ENCODE results near the gene PRUNE2. TPM values are rescaled to one million over a fixed set of nuclear protein-coding genes. Genes with fewer than 3 reads are reported as not detected.

The PRUNE2 gene
- total and polyA plus RNA-seq, 2 of the 8 experiments (the other 6 are each of a cell fraction or from before 2014, with no cell fraction given): 5.5 to 13.3 TPM

DNA sequence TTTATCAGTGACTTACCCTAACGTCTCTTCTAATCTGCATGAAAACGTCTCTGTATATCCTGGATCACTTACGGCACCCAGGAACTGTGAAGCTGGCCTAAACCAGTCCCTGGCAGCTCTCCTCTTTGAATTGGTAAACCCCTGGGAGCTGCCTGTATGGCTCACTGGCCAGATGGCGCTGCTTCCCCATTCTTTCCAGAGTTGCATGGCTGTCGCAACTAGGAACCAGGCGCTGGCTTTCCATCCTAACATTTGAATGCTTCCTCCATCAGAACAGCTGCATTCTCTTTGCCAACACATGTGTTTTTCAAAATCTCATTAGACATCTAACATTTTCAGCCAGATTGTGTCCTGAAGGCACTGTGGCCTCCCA lies 149.7 kb downstream of the PRUNE2 start:
- no peaks in the 10 kb centered on the region for H3K36me3 ChIP-seq (ENCODE audit: control insufficient read depth in 2 of 4, insufficient read depth in 4 of 4, low read length in 3 of 4)
- H3K4ac ChIP-seq (replicated peaks; ENCODE audit: insufficient read length, low read depth, low read length): no peak overlapping the region
- H2BK20ac ChIP-seq (ENCODE audit: low read length): no peak overlapping the region
- no peak overlapping the region for H2BK15ac ChIP-seq (ENCODE audit: low read length)
- H2BK5ac ChIP-seq (ENCODE audit: low read depth, low read length): no peak overlapping the region; the same call in 1 of the 2 replicates
- H4K5ac ChIP-seq (ENCODE audit: insufficient read length, low read depth, low read length): no peak overlapping the region
- 58% methylated on average over 6 of the region's 6 CpGs; no CpG with 5 or more reads in 1 of the 2 experiments for WGBS, 2 experiments (ENCODE audit: extremely low coverage in 1 of 2, insufficient coverage in 1 of 2, insufficient read length in 1 of 2, insufficient replicate concordance in 2 of 2, low coverage in 1 of 2, low lambda C conversion rate in 2 of 2, missing lambda C conversion rate in 1 of 2)
- H4K91ac ChIP-seq (replicated peaks; ENCODE audit: insufficient read length, low read length): no peak overlapping the region
- H4K8ac ChIP-seq (ENCODE audit: extremely low read depth, insufficient read depth, low read length): no peak overlapping the region
- no peaks in the 10 kb centered on the region for H4K20me1 ChIP-seq (replicated peaks in 1 of 2; ENCODE audit: control insufficient read depth in 1 of 2, insufficient read depth in 2 of 2, low read length in 2 of 2)
- no peaks in the 10 kb centered on the region for H3K79me1 ChIP-seq (ENCODE audit: low read depth, low read length)
- no peak overlapping the region for H3K9ac ChIP-seq (replicated peaks in 1 of 4; ENCODE audit: extremely low read depth in 1 of 4, low read depth in 3 of 4, low read length in 3 of 4)
- no peaks in the 10 kb centered on the region for H3K79me2 ChIP-seq (ENCODE audit: control insufficient read depth in 1 of 2, insufficient read depth in 2 of 2, low read length in 2 of 2)
- H2AK5ac ChIP-seq (ENCODE audit: low read depth, low read length): no peak overlapping the region
- H3K9me3 ChIP-seq (ENCODE audit: insufficient read depth in 2 of 2, low read depth in 1 of 2, low read length in 1 of 2): no peaks in the 10 kb centered on the region
- H3K4me2 ChIP-seq (ENCODE audit: insufficient read depth in 1 of 2, low read depth in 2 of 2, low read length in 2 of 2): no peak overlapping the region
- peaks cover 0 to 5% (median 2%) of the 10 kb centered on the region in 4 experiments; a peak in 4 of 7 replicates for H3K4me1 ChIP-seq (replicated peaks in 1 of 4; ENCODE audit: control insufficient read depth in 3 of 4, insufficient read depth in 4 of 4, low read length in 3 of 4)
- no peak overlapping the region for H3K14ac ChIP-seq (ENCODE audit: insufficient read length)
- H3K18ac ChIP-seq (ENCODE audit: extremely low read depth, low read length): no peak overlapping the region
- H3K23me2 ChIP-seq (ENCODE audit: low read depth, low read length): no peaks in the 10 kb centered on the region
- H3K27ac ChIP-seq (ENCODE audit: low read depth, low read length): no peak overlapping the region
- no peak overlapping the region for H2AFZ ChIP-seq (ENCODE audit: low read length)
- H2BK120ac ChIP-seq (replicated peaks; ENCODE audit: low read depth, low read length): no peak overlapping the region
- no peak overlapping the region for H3K56ac ChIP-seq (replicated peaks; ENCODE audit: insufficient read length, low read depth, low read length)
- ChIA-PET CTCF (ENCODE audit: partially characterized antibody) (interaction anchor here (0.8 to 6.3 kb wide), 18 partner anchors 9 to 249 kb away, joined by 3 to 35 read pairs (median 5); partner anchors contain the start of gene PCA3), POLR2A (ENCODE audit: partially characterized antibody) (interaction anchor here (0.9 to 1.3 kb wide), 2 partner anchors 149 to 362 kb away, joined by 3 read pairs; partner anchors contain the start of gene RFK)
- H2BK12ac ChIP-seq (ENCODE audit: low read depth, low read length): no peak overlapping the region
- FAIRE-seq (peak; percentile 87), DNase-seq (ENCODE audit: low read depth in 1 of 2, low spot score in 2 of 2) (peak; percentile 25 to 60)
- H3K27me3 ChIP-seq (replicated peaks in 1 of 4; ENCODE audit: control insufficient read depth in 3 of 4, extremely low read depth in 1 of 4, insufficient read depth in 3 of 4, low read length in 3 of 4): no peaks in the 10 kb centered on the region
- H3K23ac ChIP-seq (ENCODE audit: insufficient read length): no peak overlapping the region
- H3K4me3 ChIP-seq (ENCODE audit: extremely low read depth in 1 of 4, insufficient read depth in 2 of 4, low read depth in 3 of 4, low read length in 4 of 4): no peak overlapping the region
- TF ChIP-seq SP2 (IDR thresholded peaks at IDR 0.05; ENCODE audit: low read length) (no peak), JUND (IDR thresholded peaks at IDR 0.05; ENCODE audit: low read length) (no peak), RXRA (IDR thresholded peaks at IDR 0.05; ENCODE audit: insufficient read depth, low read depth, low read length) (no peak), KDM4A (IDR thresholded peaks at IDR 0.05; ENCODE audit: low read depth, low read length, severe bottlenecking) (no peak), CEBPB (IDR thresholded peaks at IDR 0.05; ENCODE audit: low read depth, low read length) (peak; percentile 76; the same call in 1 of the 2 replicates), BACH1 (IDR thresholded peaks at IDR 0.05; ENCODE audit: low read length) (no peak), TAF7 (optimal IDR thresholded peaks at IDR 0.05; ENCODE audit: borderline replicate concordance, low read depth, low read length) (no peak), CREB1 (IDR thresholded peaks at IDR 0.05) (no peak), YY1 (IDR thresholded peaks at IDR 0.05; ENCODE audit: low read depth, low read length) (peak; percentile 69), TAF1 (IDR thresholded peaks at IDR 0.05; ENCODE audit: low read depth, low read length) (no peak), ZNF274 (IDR thresholded peaks at IDR 0.05; ENCODE audit: borderline replicate concordance, extremely low read depth, low read length) (no peak), POLR2AphosphoS5 (IDR thresholded peaks at IDR 0.05; ENCODE audit: low read depth, low read length) (no peak)
- TF ChIP-seq, protein P1, sequence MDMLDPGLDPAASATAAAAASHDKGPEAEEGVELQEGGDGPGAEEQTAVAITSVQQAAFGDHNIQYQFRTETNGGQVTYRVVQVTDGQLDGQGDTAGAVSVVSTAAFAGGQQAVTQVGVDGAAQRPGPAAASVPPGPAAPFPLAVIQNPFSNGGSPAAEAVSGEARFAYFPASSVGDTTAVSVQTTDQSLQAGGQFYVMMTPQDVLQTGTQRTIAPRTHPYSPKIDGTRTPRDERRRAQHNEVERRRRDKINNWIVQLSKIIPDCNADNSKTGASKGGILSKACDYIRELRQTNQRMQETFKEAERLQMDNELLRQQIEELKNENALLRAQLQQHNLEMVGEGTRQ (IDR thresholded peaks at IDR 0.05; ENCODE audit: low read length): no peak
- TF ChIP-seq, protein P2, sequence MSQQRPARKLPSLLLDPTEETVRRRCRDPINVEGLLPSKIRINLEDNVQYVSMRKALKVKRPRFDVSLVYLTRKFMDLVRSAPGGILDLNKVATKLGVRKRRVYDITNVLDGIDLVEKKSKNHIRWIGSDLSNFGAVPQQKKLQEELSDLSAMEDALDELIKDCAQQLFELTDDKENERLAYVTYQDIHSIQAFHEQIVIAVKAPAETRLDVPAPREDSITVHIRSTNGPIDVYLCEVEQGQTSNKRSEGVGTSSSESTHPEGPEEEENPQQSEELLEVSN (IDR thresholded peaks at IDR 0.05): no peak

All from H1 (cell line).